ENCODE data around the gene MMP11.

The MMP11 gene

DNA sequence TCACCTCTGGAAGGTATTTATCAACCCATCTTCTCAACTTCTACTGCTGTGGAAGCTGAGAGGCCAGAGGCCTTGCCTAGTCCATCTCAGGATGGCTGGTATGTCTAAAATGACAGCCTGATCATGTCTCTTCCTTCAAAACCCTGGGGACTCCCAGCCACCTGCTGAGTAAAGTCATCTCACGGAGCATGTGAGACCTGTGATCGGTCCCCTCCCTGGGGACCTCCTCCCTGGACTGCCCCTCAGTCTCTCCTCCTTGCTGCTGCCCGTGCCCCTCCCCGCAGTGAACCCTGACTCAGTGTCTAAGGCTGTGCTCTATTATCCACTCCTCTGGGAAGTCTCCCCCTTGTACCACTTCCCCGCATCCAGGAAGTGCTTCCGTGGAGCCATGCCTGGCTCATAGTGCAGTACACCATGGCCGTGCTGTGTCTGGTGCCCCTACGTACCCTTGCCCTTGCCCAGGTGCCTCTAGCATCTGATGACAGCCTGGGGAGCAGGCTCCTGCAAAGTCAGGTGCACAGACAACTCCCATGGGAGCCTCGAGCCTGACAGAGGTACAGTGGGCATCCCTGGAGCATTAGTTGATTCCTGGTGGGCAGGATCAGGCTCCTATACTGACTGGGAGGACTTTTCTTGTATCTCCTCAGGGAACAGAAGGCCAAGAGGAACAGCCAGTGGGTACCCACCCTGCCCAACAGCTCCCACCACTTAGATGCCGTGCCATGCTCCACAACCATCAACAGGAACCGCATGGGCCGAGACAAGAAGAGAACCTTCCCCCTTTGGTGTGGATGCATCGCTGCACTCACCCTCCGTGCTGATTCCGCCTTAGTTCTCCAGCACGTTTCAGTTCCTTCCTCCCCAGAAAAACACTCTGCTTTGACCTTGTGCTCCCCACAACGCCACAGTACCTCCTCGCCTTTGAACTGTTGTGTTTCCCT, 27.9 kb downstream of the MMP11 start:
- DNase-seq (ENCODE audit: low read depth) = no peak
- H3K4me3 ChIP-seq (ENCODE audit: control insufficient read depth, low read depth, low read length) = no peak overlapping the region
- TF ChIP-seq, protein P1, sequence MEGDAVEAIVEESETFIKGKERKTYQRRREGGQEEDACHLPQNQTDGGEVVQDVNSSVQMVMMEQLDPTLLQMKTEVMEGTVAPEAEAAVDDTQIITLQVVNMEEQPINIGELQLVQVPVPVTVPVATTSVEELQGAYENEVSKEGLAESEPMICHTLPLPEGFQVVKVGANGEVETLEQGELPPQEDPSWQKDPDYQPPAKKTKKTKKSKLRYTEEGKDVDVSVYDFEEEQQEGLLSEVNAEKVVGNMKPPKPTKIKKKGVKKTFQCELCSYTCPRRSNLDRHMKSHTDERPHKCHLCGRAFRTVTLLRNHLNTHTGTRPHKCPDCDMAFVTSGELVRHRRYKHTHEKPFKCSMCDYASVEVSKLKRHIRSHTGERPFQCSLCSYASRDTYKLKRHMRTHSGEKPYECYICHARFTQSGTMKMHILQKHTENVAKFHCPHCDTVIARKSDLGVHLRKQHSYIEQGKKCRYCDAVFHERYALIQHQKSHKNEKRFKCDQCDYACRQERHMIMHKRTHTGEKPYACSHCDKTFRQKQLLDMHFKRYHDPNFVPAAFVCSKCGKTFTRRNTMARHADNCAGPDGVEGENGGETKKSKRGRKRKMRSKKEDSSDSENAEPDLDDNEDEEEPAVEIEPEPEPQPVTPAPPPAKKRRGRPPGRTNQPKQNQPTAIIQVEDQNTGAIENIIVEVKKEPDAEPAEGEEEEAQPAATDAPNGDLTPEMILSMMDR (IDR thresholded peaks at IDR 0.05; ENCODE audit: control insufficient read depth, insufficient read depth, low read depth, low read length, missing control alignments) = no peak

DNA sequence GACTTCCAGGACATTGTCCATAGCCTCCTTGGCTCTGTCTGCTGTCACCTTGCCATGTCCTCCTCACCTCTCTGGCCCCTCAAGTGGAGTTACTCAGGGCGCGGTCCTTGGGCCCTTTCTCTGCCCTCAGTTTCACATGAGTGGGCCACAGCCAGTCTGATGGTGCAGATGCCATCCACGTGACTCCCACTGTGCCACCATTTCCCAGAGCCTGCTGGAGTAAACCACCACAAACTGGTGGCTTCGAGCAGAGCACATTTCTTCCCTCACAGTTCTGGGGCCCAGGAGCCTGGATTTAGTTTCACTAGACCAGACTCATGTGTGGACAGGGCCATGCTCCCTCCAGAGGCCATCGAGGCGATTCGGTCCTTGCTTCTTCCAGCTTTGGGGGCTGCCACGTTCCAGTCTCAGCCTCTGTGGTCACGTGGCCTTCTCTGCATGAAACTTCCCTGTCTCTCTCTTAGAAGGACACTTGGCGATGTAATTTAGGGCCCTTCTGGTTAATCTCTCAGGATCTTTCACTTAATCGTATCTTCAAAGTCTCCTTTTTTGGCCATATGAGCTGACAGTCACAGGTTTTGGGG, 28.7 kb downstream of the MMP11 start:
- DNase-seq (ENCODE audit: low read depth) = no peak
- TF ChIP-seq, protein P1 (IDR thresholded peaks at IDR 0.05; ENCODE audit: control insufficient read depth, insufficient read depth, low read depth, low read length, missing control alignments) = no peak
- H3K4me3 ChIP-seq (ENCODE audit: control insufficient read depth, low read depth, low read length) = no peak overlapping the region

DNA sequence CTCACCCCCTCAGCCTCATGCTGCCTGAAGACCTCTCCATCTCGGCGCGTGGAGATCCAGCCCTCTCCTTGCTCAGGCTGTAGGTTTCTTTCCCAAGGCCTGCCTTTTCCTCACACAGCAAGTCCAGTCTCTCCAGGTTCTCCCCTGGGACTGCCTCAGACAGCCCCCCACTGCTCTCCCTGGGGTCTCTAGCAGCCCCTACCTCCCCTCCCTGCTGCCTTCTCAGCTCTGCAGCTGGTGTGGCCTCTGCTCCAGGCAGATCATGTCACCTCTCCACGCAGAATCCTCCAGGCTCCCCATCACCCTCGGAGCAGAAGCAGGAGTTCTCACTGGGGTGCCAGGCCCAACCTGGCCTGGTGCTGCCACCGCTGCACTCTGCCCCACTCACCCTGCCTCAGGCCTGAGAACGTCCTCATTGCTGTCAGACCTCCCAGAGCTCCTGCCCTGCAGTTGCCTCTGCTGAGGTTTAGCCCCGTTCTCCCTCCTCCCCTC, 29.3 kb downstream of the MMP11 start:
- no peak for DNase-seq (ENCODE audit: low read depth)
- no peak overlapping the region for H3K4me3 ChIP-seq (ENCODE audit: control insufficient read depth, low read depth, low read length)
- TF ChIP-seq, protein P1 (IDR thresholded peaks at IDR 0.05; ENCODE audit: control insufficient read depth, insufficient read depth, low read depth, low read length, missing control alignments) = no peak

DNA sequence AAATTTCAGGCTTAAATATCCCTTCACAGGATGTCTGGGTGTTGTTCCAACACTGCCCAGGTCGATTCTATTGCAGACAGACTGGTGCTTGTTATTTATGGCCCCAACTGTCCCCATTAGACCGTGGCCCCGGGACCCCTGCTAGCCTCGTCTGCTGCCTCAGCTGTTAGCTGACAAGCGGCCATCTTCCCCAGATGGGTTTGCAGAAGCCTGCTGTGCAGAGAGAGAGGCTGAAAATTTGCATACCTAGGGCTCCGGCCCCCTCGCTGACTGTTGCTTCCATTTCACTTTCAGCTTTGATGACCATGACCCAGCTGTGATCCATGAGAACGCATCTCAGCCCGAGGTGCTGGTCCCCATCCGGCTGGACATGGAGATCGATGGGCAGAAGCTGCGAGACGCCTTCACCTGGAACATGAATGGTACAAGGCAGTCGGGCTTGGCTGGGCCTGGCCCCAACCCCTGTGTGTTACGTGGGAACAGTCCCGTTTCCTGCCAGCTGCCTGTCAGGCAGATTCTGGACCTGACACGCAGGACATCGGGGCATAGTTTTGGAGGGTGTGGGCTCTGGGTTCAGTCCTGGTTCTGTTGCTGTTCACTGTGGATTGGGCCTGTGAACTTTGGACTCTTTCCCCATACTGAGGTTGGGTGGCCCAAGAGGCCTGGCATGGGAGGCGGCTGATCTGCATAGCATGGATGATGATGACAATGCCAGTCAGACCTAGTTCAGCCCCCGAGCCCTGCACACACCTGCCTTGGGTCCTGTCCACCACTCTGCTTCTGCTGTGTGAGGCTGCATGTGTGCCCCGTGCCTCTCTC, 30.6 kb downstream of the MMP11 start:
- DNase-seq (ENCODE audit: low read depth) = no peak
- H3K4me3 ChIP-seq (ENCODE audit: control insufficient read depth, low read depth, low read length) = no peak overlapping the region
- TF ChIP-seq, protein P1 (IDR thresholded peaks at IDR 0.05; ENCODE audit: control insufficient read depth, insufficient read depth, low read depth, low read length, missing control alignments) = no peak

- no peak overlapping the region for H3K4me3 ChIP-seq (ENCODE audit: control insufficient read depth, low read depth, low read length)
- DNase-seq (ENCODE audit: low read depth) = no peak
- TF ChIP-seq, protein P1 (IDR thresholded peaks at IDR 0.05; ENCODE audit: control insufficient read depth, insufficient read depth, low read depth, low read length, missing control alignments) = no peak
Observed at GRCh38 chr22:23804781-23805291, 32.2 kb downstream of the MMP11 start.

- no peak for DNase-seq (ENCODE audit: low read depth)
- no peak overlapping the region for H3K4me3 ChIP-seq (ENCODE audit: control insufficient read depth, low read depth, low read length)
- TF ChIP-seq, protein P1 (IDR thresholded peaks at IDR 0.05; ENCODE audit: control insufficient read depth, insufficient read depth, low read depth, low read length, missing control alignments) = no peak
Observed at GRCh38 chr22:23806837-23807236, 34.2 kb downstream of the MMP11 start.

Measured in AG09309 (cell line).